Measurements from ENCODE around the gene MAD1L1.

Gene MAD1L1

DNA sequence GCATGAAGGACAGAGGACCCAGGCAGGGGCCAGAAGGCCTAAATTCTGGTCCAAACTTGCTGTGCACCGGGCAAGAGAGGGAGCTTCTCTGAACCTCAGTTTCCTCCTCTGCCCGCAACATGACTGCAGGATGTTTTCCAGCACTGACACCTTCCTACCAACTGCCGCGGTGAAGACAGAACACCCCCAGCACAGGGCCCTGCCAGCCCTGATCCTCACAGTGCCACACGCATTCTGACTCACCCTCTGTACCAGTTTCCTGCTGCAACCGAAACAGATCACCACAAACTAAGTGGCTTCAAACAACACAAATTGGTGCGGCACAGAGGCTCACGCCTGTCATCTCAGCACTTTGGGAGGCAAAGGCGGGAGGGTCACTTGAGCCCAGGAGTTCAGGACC is 18.1 kb downstream of the MAD1L1 start:
- Histone ChIP-seq H3K4me3 (ENCODE audit: control insufficient read depth in 1 of 7, extremely low read depth in 1 of 7, insufficient read depth in 4 of 7, low read depth in 2 of 7, low read length in 6 of 7) (peak overlapping the region in 1 of 7 experiments; percentile 2), H3K27me3 (replicated peaks in 2 of 5; ENCODE audit: control insufficient read depth in 4 of 5, insufficient read depth in 5 of 5, low read length in 4 of 5) (no peaks in the 10 kb centered on the region), H3K27ac (ENCODE audit: insufficient read depth in 1 of 2, low read depth in 1 of 2, low read length in 2 of 2, poor library complexity in 1 of 2, severe bottlenecking in 2 of 2) (peak overlapping the region in 1 of 2 experiments; percentile 30), H3K4me1 (ENCODE audit: control extremely low read depth in 1 of 4, control insufficient read depth in 4 of 4, insufficient read depth in 4 of 4, low read length in 3 of 4) (peaks cover 0 to 5% (median 0%) of the 10 kb centered on the region in 4 experiments), H3K36me3 (ENCODE audit: control insufficient read depth in 4 of 4, insufficient read depth in 4 of 4, low read length in 3 of 4) (peaks cover 13 to 86% (median 70%) of the 10 kb centered on the region in 4 experiments), H3K9me3 (ENCODE audit: control extremely low read depth in 1 of 5, control insufficient read depth in 4 of 5, insufficient read depth in 2 of 5, low read depth in 1 of 5, low read length in 4 of 5) (no peaks in the 10 kb centered on the region)
- peak in 2 of 3 donors; percentile 65 to 76 for DNase-seq
- CTCF ChIA-PET, result interaction anchor here (1.8 kb wide), 1 partner anchor 11 kb away, joined by 6 read pairs; no protein-coding TSS in a partner anchor
- 78% methylated on average over 7 of the region's 9 CpGs for WGBS (ENCODE audit: insufficient coverage)
- POLR2A ChIA-PET, result no interaction called here

DNA sequence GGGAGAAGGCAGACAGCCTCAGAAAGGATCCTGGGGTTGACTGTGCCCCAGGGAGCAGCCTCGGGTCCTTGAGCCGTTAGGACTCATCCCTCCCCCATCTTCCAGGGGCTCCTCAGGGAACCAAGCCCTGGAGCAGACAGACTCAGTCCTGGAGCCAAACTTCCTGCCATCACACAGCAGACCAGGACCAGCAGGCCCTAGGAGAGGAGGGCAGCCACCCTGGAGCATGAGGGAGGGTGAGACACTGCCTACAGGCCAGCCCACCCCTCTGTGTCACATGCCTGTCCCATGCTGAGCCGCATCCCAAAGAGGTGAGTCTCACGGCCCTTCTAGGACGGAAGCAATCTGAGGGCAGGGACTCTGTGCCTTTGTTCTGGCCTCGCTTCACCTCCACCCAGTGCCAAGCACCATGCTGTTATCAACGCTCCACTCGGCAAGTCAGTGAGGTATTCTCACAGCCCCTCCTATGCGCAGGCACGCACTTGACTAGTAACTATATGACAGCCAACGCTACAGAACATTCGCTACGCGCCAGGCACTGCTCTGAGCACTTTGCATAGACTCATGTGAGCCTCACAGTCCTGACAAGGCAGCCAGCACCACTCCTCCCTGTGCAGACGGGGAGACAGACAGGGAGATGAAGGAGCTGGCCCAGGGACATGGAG is 19.1 kb downstream of the MAD1L1 start:
- CTCF ChIA-PET, result interaction anchor here (1.5 kb wide), 1 partner anchor 42 kb away, joined by 3 read pairs; no protein-coding TSS in a partner anchor
- 98% methylated on average over 14 of the region's 15 CpGs for WGBS (ENCODE audit: insufficient coverage)
- Histone ChIP-seq H3K4me3 (ENCODE audit: control insufficient read depth in 1 of 7, extremely low read depth in 1 of 7, insufficient read depth in 4 of 7, low read depth in 2 of 7, low read length in 6 of 7) (no peak overlapping the region), H3K27me3 (replicated peaks in 2 of 5; ENCODE audit: control insufficient read depth in 4 of 5, insufficient read depth in 5 of 5, low read length in 4 of 5) (no peaks in the 10 kb centered on the region), H3K9me3 (ENCODE audit: control extremely low read depth in 1 of 5, control insufficient read depth in 4 of 5, insufficient read depth in 2 of 5, low read depth in 1 of 5, low read length in 4 of 5) (no peaks in the 10 kb centered on the region), H3K27ac (ENCODE audit: insufficient read depth in 1 of 2, low read depth in 1 of 2, low read length in 2 of 2, poor library complexity in 1 of 2, severe bottlenecking in 2 of 2) (peak overlapping the region in 1 of 2 experiments; percentile 30), H3K36me3 (ENCODE audit: control insufficient read depth in 4 of 4, insufficient read depth in 4 of 4, low read length in 3 of 4) (peaks cover 13 to 88% (median 68%) of the 10 kb centered on the region in 4 experiments), H3K4me1 (ENCODE audit: control extremely low read depth in 1 of 4, control insufficient read depth in 4 of 4, insufficient read depth in 4 of 4, low read length in 3 of 4) (peaks cover 0 to 5% (median 0%) of the 10 kb centered on the region in 4 experiments)
- POLR2A ChIA-PET, result no interaction called here
- no peak for DNase-seq

DNA sequence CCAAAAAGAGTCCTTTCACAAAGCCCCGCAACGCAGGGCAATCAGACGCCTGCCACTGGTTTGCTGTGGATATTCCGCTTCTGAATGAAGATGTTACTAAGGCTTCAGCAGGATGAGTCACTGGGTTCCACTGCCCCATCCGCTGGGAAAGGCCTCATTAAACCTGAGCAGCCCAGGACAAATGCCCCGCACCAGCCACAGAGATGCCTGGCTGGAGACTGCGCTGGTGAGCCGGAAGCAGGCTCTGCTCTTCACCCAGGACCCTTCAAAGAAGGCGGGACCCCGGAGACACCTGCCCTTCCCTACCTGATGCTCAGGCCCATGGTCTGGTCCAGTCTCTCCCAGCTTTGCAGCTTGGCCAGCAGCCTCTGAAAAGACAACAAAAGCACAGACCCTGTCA is 19.8 kb downstream of the MAD1L1 start:
- Histone ChIP-seq H3K4me3 (ENCODE audit: control insufficient read depth in 1 of 7, extremely low read depth in 1 of 7, insufficient read depth in 4 of 7, low read depth in 2 of 7, low read length in 6 of 7) (no peak overlapping the region), H3K4me1 (ENCODE audit: control extremely low read depth in 1 of 4, control insufficient read depth in 4 of 4, insufficient read depth in 4 of 4, low read length in 3 of 4) (peaks cover 0 to 5% (median 0%) of the 10 kb centered on the region in 4 experiments), H3K27me3 (replicated peaks in 2 of 5; ENCODE audit: control insufficient read depth in 4 of 5, insufficient read depth in 5 of 5, low read length in 4 of 5) (no peaks in the 10 kb centered on the region), H3K36me3 (ENCODE audit: control insufficient read depth in 4 of 4, insufficient read depth in 4 of 4, low read length in 3 of 4) (peaks cover 13 to 89% (median 73%) of the 10 kb centered on the region in 4 experiments), H3K9me3 (ENCODE audit: control extremely low read depth in 1 of 5, control insufficient read depth in 4 of 5, insufficient read depth in 2 of 5, low read depth in 1 of 5, low read length in 4 of 5) (no peaks in the 10 kb centered on the region), H3K27ac (ENCODE audit: insufficient read depth in 1 of 2, low read depth in 1 of 2, low read length in 2 of 2, poor library complexity in 1 of 2, severe bottlenecking in 2 of 2) (no peak overlapping the region)
- POLR2A ChIA-PET, result no interaction called here
- no peak for DNase-seq
- WGBS (ENCODE audit: insufficient coverage), result 96% methylated on average over 8 of the region's 10 CpGs
- CTCF ChIA-PET, result interaction anchor here (1.5 kb wide), 1 partner anchor 41 kb away, joined by 3 read pairs; no protein-coding TSS in a partner anchor

GRCh38 chr7:2211926-2212325 is 20.8 kb downstream of the MAD1L1 start:
- Histone ChIP-seq H3K36me3 (ENCODE audit: control insufficient read depth in 4 of 4, insufficient read depth in 4 of 4, low read length in 3 of 4) (peaks cover 13 to 88% (median 71%) of the 10 kb centered on the region in 4 experiments), H3K27ac (ENCODE audit: insufficient read depth in 1 of 2, low read depth in 1 of 2, low read length in 2 of 2, poor library complexity in 1 of 2, severe bottlenecking in 2 of 2) (no peak overlapping the region), H3K9me3 (ENCODE audit: control extremely low read depth in 1 of 5, control insufficient read depth in 4 of 5, insufficient read depth in 2 of 5, low read depth in 1 of 5, low read length in 4 of 5) (no peaks in the 10 kb centered on the region), H3K4me1 (ENCODE audit: control extremely low read depth in 1 of 4, control insufficient read depth in 4 of 4, insufficient read depth in 4 of 4, low read length in 3 of 4) (peaks cover 0 to 5% (median 0%) of the 10 kb centered on the region in 4 experiments), H3K27me3 (replicated peaks in 2 of 5; ENCODE audit: control insufficient read depth in 4 of 5, insufficient read depth in 5 of 5, low read length in 4 of 5) (no peaks in the 10 kb centered on the region), H3K4me3 (ENCODE audit: control insufficient read depth in 1 of 7, extremely low read depth in 1 of 7, insufficient read depth in 4 of 7, low read depth in 2 of 7, low read length in 6 of 7) (no peak overlapping the region)
- POLR2A ChIA-PET, result no interaction called here
- no peak for DNase-seq
- CTCF ChIA-PET, result interaction anchor here (1.0 to 1.5 kb wide), 3 partner anchors 8 to 40 kb away, joined by 3 to 4 read pairs (median 3); no protein-coding TSS in a partner anchor
- 97% methylated on average over 11 of the region's 13 CpGs for WGBS (ENCODE audit: insufficient coverage)

- H3K9me3 ChIP-seq (ENCODE audit: control extremely low read depth in 1 of 5, control insufficient read depth in 4 of 5, insufficient read depth in 2 of 5, low read depth in 1 of 5, low read length in 4 of 5), result no peaks in the 10 kb centered on the region
- no peak for DNase-seq
- no peaks in the 10 kb centered on the region for H3K27me3 ChIP-seq (replicated peaks in 2 of 5; ENCODE audit: control insufficient read depth in 4 of 5, insufficient read depth in 5 of 5, low read length in 4 of 5)
- no peak overlapping the region for H3K4me3 ChIP-seq (ENCODE audit: control insufficient read depth in 1 of 7, extremely low read depth in 1 of 7, insufficient read depth in 4 of 7, low read depth in 2 of 7, low read length in 6 of 7)
- WGBS (ENCODE audit: insufficient coverage), result 97% methylated on average over 14 of the region's 15 CpGs
- H3K36me3 ChIP-seq (ENCODE audit: control insufficient read depth in 4 of 4, insufficient read depth in 4 of 4, low read length in 3 of 4), result peaks cover 13 to 83% (median 66%) of the 10 kb centered on the region in 4 experiments
- H3K27ac ChIP-seq (ENCODE audit: insufficient read depth in 1 of 2, low read depth in 1 of 2, low read length in 2 of 2, poor library complexity in 1 of 2, severe bottlenecking in 2 of 2), result no peak overlapping the region
- ChIA-PET CTCF (interaction anchor here (1.0 to 1.3 kb wide), 2 partner anchors 8 to 9 kb away, joined by 3 to 4 read pairs; no protein-coding TSS in a partner anchor), POLR2A (no interaction called here)
- peaks cover 0 to 5% (median 0%) of the 10 kb centered on the region in 4 experiments for H3K4me1 ChIP-seq (ENCODE audit: control extremely low read depth in 1 of 4, control insufficient read depth in 4 of 4, insufficient read depth in 4 of 4, low read length in 3 of 4)
Measured at GRCh38 chr7:2211259-2211880, 21.4 kb downstream of the MAD1L1 start.

DNA sequence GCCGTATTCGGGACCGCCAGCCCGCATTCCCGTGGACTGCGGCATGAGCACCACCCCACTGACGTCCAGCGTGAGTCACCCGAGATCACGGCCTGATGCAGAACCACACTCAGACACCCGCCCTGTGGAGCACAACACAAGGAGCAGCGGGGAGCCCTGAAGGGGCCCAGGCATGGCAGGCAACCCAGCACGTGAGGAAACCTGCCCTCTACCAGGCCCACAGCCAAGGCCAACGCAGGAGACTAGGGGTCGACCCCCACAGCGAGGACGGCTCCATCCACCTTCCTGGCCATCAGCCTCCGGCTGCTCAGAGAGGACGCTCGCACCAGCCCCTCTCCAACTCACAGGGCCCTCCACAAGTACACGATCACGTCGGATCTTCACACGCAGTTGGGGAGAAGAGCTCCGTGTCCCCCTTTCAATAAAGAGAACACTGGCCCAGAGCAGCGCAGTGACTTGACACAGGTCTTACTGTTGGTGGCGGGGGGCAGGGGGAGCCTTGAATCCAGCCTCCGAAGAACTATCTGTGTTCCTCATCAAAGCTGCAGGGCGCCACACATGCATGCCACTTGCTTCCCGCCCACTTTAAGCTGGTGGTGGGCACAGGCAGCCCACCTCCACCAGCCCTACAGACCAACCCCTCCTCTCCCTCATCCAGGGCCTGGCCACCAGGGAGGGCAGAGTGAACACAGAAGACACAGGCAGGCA is 22.0 kb downstream of the MAD1L1 start:
- peaks cover 9 to 76% (median 63%) of the 10 kb centered on the region in 4 experiments for H3K36me3 ChIP-seq (ENCODE audit: control insufficient read depth in 4 of 4, insufficient read depth in 4 of 4, low read length in 3 of 4)
- no peak overlapping the region for H3K27ac ChIP-seq (ENCODE audit: insufficient read depth in 1 of 2, low read depth in 1 of 2, low read length in 2 of 2, poor library complexity in 1 of 2, severe bottlenecking in 2 of 2)
- CTCF ChIA-PET, result interaction anchor here (1.3 to 2.2 kb wide), 3 partner anchors 9 to 138 kb away, joined by 4 to 10 read pairs (median 5); no protein-coding TSS in a partner anchor

More for the DNA sequence above, 22.0 kb downstream of the MAD1L1 start:
- WGBS (ENCODE audit: insufficient coverage), result 98% methylated on average over 30 of the region's 30 CpGs
- POLR2A ChIA-PET, result no interaction called here
- DNase-seq, result no peak
- H3K4me3 ChIP-seq (ENCODE audit: control insufficient read depth in 1 of 7, extremely low read depth in 1 of 7, insufficient read depth in 4 of 7, low read depth in 2 of 7, low read length in 6 of 7), result no peak overlapping the region
- no peaks in the 10 kb centered on the region for H3K27me3 ChIP-seq (replicated peaks in 2 of 5; ENCODE audit: control insufficient read depth in 4 of 5, insufficient read depth in 5 of 5, low read length in 4 of 5)
- H3K9me3 ChIP-seq (ENCODE audit: control extremely low read depth in 1 of 5, control insufficient read depth in 4 of 5, insufficient read depth in 2 of 5, low read depth in 1 of 5, low read length in 4 of 5), result no peaks in the 10 kb centered on the region
- H3K4me1 ChIP-seq (ENCODE audit: control extremely low read depth in 1 of 4, control insufficient read depth in 4 of 4, insufficient read depth in 4 of 4, low read length in 3 of 4), result peaks cover 0 to 5% (median 0%) of the 10 kb centered on the region in 4 experiments

Measured in common myeloid progenitor, CD34-positive (primary cell).